NCI-H1417 treated with DMSO at 0.1 percent for 48 hours (cell line): ENCODE data around the gene SIGLEC7.
"Not testable (repeated sequence)": the region's sequence is repeated elsewhere in the genome, so short reads cannot be mapped to it uniquely, and the experiment has no call there.

ENCODE experiments used
- DNase-seq: peaks from one replicate; lab custom pipeline; 2025; lab: John Stamatoyannopoulos, UW

The SIGLEC7 gene

DNA sequence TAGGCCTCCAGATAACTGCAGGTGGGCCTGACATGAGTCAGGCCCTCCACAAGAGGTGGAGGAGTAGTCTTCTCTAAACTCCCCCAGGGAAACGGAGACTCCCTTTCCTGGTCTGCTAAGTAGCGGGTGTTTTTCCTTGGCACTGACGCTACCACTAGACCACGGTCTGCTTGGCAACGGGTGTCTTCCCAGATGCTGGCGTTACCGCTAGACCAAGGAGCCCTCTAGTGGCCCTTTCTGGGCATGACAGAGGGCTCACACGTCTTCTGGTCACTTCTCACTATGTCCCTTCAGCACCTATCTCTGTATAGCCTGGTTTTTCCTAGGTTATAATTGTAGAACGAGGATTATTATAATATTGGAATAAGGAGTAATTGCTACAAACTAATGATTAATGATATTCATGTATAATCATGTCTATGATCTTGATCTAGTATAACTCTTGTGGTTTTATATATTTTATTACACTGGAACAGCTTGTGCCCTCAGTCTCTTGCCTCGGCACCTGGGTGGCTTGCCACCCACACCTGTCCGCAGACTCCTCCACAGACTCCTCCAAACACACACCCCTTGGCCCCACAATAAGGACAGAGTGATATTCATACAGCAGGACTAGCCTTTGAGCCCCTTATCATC lies 27.3 kb downstream of the SIGLEC7 start:
- DNase-seq = not testable (repeated sequence)

DNA sequence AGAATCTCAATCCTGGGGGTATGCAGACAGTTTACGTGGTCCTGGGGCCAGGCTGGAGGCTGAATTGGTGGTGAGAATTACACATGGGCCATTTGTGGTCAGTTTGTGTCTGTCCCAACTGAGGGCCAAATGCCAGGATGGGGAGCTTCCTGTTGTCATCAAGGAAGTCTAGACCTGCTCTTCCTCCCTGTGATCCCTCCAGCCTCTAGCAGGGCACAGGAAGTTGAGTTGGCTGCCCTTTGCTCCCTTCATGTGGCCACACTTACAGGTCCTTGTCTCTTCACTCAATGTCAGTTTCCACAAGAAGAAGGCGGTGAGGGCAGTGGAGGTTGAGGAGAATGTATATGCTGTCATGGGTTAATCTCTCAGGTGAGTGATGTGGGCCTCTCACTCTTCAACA lies 30.1 kb downstream of the SIGLEC7 start:
- DNase-seq = no peak

- DNase-seq = no peak
Measured at GRCh38 chr19:51173681-51174080, 31.6 kb downstream of the SIGLEC7 start.

GRCh38 chr19:51179256-51179655 lies 37.2 kb downstream of the SIGLEC7 start:
- no peak for DNase-seq

GRCh38 chr19:51181377-51181912 lies 39.3 kb downstream of the SIGLEC7 start:
- no peak for DNase-seq

DNA sequence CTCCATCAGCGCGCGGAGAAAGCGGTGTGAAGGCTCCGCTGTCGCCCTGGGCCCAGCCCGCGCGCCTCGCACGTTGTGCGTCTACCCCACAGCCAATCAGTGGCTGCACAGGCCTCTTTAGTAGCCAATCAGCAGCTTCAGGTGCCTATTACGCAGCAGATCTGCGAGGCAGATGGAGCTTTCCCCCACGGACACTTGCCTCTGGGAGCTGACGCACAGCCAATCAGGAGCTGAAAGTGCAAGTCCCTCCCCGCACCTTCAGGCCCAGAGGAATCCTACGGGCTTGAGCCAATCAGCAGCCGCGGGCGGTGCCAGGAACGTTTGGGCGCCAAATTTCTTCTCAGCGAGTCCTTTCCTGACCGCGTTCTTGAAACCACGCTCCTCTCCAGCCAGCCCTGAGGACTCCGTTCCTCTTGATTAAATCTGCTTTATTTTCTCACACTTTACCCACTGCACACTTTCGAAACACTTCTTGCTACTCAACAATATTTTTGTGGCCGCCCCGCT lies 39.9 kb downstream of the SIGLEC7 start:
- no peak for DNase-seq

DNA sequence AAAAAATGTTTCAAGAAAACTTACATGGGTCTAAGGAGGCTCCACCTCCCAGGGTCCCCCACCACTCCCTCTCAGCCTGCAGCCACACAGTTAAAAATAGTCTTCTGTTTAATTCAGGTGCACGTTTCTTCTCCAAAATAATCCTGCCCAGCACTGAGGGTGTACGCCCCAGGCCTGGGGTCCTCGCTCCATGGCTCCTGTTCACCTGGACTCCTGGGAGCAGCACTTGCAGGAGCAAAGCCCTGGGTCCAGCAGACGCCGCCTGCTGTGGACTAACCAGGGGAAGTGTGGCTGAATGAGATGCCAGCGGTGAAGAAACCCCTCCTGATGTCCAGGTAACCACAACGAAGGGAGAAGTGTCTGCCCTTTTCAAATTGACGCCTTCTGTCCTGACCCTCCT lies 41.5 kb downstream of the SIGLEC7 start:
- DNase-seq = no peak

DNA sequence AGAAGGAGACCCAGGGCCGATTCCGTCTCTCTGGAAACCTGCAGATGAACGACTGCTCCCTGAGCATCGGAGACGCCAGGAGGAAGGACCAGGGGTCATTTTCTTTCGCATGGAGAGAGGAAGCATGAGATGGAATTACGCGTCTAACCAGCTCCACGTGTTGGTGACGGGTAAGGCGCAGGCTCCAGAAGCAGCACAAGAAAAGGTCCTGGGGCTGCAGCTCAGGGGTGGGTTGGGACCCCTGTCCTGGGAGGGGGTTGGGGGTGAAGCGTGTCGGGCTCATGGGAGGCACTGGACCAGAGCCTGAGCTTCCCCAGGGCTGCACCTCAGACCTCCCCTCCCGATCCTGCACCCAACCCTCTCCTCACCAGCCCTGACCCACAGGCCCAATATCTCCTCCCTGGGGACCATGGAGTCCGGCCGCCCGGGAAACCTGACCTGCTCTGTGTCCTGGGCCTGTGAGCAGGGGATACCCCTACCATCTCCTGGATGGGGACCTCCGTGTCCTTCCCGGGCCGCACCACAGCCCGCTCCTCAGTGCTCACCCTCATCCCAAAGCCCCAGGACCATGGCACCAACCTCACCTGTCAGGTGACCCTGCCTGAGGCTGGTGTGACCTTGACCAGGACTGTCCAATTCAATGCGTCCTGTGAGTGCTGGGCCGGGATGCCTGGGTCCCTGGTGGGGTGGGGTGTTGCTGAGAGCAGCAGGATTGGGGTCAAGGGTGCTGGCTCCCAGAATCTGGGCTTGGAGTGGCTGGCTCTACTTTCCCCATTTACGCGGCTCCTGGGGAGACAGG lies 43.2 kb downstream of the SIGLEC7 start:
- no peak for DNase-seq

- no peak for DNase-seq
Measured at GRCh38 chr19:51185868-51186215, 43.7 kb downstream of the SIGLEC7 start.

GRCh38 chr19:51186323-51186722 lies 44.2 kb downstream of the SIGLEC7 start:
- no peak for DNase-seq

GRCh38 chr19:51187395-51188226 lies 45.5 kb downstream of the SIGLEC7 start:
- no peak for DNase-seq

DNA sequence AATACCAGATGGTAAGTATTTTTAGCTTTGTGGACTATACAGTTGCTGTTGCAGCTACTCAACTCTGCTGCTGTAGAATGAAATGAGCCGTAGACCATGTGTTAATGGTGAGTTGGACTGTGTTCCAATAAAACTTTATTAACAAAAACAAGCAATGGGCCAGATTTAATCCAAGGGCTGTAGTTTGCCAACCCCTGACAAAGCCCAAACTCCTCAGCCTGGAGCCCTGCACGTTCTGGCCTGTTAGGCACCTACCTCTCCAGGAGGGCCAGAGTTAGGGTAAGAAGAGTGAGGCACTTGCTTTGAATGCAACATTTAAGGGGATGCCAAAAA lies 46.1 kb downstream of the SIGLEC7 start:
- no peak for DNase-seq

DNA sequence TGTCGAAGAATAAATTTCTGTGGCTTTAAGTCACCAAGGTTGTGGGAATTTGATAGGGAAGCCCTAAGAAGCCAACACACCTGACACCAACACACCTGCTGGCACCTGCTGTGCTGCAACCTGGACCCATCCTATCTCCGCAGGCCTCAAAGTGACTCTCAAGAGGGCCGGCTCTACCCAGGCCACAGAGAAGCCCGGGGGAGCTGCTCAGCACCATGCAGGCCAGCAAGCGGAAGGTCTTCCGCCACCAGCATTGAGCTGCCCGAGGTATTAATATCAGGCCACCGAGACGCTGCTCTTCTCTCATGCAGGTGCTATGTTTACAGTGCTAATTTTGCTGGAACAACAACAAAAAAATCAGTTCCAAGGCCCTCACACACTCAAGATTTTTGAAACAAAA lies 50.6 kb downstream of the SIGLEC7 start:
- no peak for DNase-seq

DNA sequence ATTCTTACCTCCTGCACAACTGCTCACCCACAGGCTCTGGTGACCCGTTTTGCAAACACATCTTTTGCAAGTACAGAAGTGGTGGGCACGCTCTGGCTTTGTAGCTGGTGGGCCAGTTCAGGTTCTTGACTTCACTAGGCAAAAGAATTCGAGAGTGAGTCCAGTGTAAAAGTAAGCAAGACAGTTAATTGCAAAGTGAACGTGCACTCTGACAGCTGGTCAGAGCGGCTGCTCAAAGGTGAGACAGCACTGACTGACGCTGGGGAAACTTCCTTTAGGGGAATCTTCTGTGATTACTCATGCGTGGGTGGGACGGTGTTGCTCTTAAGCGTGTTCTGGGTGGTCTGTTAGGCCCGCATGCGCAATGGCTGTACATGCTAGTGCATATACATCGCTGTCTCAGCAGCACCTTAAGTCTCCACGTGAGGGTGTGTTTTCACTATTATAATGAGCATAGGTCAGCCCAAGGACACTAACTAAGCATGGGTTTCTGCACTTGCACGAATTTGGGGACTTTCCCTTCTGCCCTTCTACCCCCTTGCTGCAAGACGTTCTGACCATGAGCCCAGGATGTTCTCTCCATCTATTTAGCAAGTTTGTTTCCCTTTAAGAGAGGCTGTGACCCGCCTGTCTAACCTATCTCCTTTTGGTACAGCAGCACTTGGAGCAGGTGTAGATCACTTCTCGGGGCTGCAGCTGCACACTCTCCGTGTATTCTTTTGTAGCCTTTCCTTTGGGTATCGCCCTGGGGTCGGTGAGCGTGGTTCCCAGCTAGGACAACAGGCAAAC lies 52.6 kb downstream of the SIGLEC7 start:
- no peak for DNase-seq

GRCh38 chr19:51195316-51195586 lies 53.1 kb downstream of the SIGLEC7 start:
- DNase-seq = no peak

DNA sequence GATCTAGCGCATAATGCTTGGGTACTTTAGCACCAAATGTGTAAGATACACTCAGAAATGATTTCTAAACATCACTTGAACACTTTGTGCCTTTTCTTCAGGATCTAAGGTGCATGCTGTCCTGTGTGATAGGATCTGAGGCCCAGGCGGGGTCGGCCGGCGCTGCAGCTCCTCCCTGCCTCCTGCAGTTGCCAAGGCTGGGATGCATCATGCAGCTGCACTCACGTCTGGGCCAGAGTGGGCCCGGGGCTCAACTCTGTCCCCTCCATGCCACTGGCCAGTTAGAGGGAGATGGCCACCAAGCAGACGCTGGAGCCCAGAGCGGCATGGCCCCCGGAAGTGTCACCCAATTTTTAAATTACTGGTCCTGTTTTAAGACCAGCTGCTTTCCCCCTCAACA lies 53.5 kb downstream of the SIGLEC7 start:
- DNase-seq = no peak

- DNase-seq = no peak
Measured at GRCh38 chr19:51196181-51196580, 54.1 kb downstream of the SIGLEC7 start.

GRCh38 chr19:51198641-51199040 lies 56.5 kb downstream of the SIGLEC7 start:
- no peak for DNase-seq

GRCh38 chr19:51200071-51200666 lies 58.1 kb downstream of the SIGLEC7 start:
- DNase-seq = no peak

- no peak for DNase-seq
Measured at GRCh38 chr19:51201712-51202111, 59.6 kb downstream of the SIGLEC7 start.
